Astrocyte (in vitro differentiated cells and primary cell): ENCODE measurements around the gene TBC1D9. TPM values are rescaled to one million over a fixed set of nuclear protein-coding genes. Genes with fewer than 3 reads are reported as not detected.

Experiments
- DNase-seq: peaks from one replicate; pipeline ENCODE4 v3.0.0-alpha.2; 2010; ENCODE audit warnings: low read depth
- FAIRE-seq: peaks from 2 replicates; lab custom pipeline; 2011; peaks lifted over from hg19 to GRCh38; lab: Jason Lieb, UNC
- H2AFZ ChIP-seq: 2 replicates; pipeline ENCODE4 v1.6.0; 2012; ENCODE audit warnings: low read depth, low read length, inconsistent platforms
- H3K27ac ChIP-seq: 2 replicates; pipeline ENCODE4 v1.5.1; 2011; ENCODE audit warnings: low read depth, low read length, inconsistent platforms
- H3K27me3 ChIP-seq: 2 replicates; pipeline ENCODE4 v1.6.0; 2011; ENCODE audit warnings: low read length, inconsistent platforms; ENCODE audit not compliant: insufficient read depth
- H3K36me3 ChIP-seq: 2 replicates; pipeline ENCODE4 v1.5.1; 2011; ENCODE audit warnings: low read length, inconsistent platforms; ENCODE audit not compliant: insufficient read depth
- H3K4me1 ChIP-seq: 2 replicates; pipeline ENCODE4 v1.5.1; 2011; ENCODE audit warnings: low read length, inconsistent platforms; ENCODE audit not compliant: insufficient read depth
- H3K4me2 ChIP-seq: 2 replicates; pipeline ENCODE4 v1.6.0; 2012; ENCODE audit warnings: low read length, inconsistent platforms
- H3K4me3 ChIP-seq: 2 replicates; pipeline ENCODE4 v1.5.1; 2011; ENCODE audit warnings: low read depth, mild to moderate bottlenecking, low read length, inconsistent platforms; ENCODE audit not compliant: insufficient read depth
- H3K79me2 ChIP-seq: 2 replicates; pipeline ENCODE4 v1.6.0; 2012; ENCODE audit warnings: mild to moderate bottlenecking, low read length, inconsistent platforms; ENCODE audit not compliant: insufficient read depth
- H3K9ac ChIP-seq: 2 replicates; pipeline ENCODE4 v1.6.0; 2012; ENCODE audit warnings: mild to moderate bottlenecking, low read length, inconsistent platforms
- H3K9me3 ChIP-seq: 2 replicates; pipeline ENCODE4 v1.5.1; 2012; ENCODE audit warnings: low read depth, mild to moderate bottlenecking, low read length, inconsistent platforms; ENCODE audit not compliant: insufficient read depth
- H4K20me1 ChIP-seq: 2 replicates; pipeline ENCODE4 v1.6.0; 2012; ENCODE audit warnings: low read length, inconsistent platforms; ENCODE audit not compliant: insufficient read depth
- H3K27ac Mint-ChIP-seq: one replicate; pipeline ENCODE4 v1.8.0; 2021; ENCODE audit warnings: mild to moderate bottlenecking, mixed read lengths; ENCODE audit not compliant: unreplicated experiment
- H3K27me3 Mint-ChIP-seq: one replicate; pipeline ENCODE4 v1.8.0; 2021; ENCODE audit warnings: low read depth, mixed read lengths; ENCODE audit not compliant: unreplicated experiment
- H3K36me3 Mint-ChIP-seq: one replicate; pipeline ENCODE4 v1.8.0; 2021; ENCODE audit warnings: low read depth, mixed read lengths; ENCODE audit not compliant: unreplicated experiment
- H3K4me1 Mint-ChIP-seq: one replicate; pipeline ENCODE4 v1.8.0; 2021; ENCODE audit warnings: low read depth, mixed read lengths; ENCODE audit not compliant: unreplicated experiment
- H3K4me3 Mint-ChIP-seq: one replicate; pipeline ENCODE4 v1.8.0; 2021; ENCODE audit warnings: mild to moderate bottlenecking, moderate library complexity, mixed read lengths; ENCODE audit not compliant: unreplicated experiment
- H3K9me3 Mint-ChIP-seq: one replicate; pipeline ENCODE4 v1.8.0; 2021; ENCODE audit warnings: mild to moderate bottlenecking, mixed read lengths; ENCODE audit not compliant: unreplicated experiment
- EZH2 ChIP-seq: IDR thresholded peaks from 2 replicates; pipeline ENCODE4 v1.6.1; 2012; ENCODE audit warnings: mild to moderate bottlenecking, low read length, inconsistent platforms; ENCODE audit not compliant: insufficient read depth
- total RNA-seq: library from RNA; stranded (reverse); gene quantifications from 2 replicates; pipeline ENCODE4 v1.2.1, GENCODE V29; 2021
- TF ChIP-seq, protein P1 (sequence below): IDR thresholded peaks from 2 replicates; pipeline ENCODE4 v1.5.1; 2011; ENCODE audit warnings: low read depth, mild to moderate bottlenecking, inconsistent platforms, low read length, moderate library complexity; ENCODE audit not compliant: insufficient read depth

Gene TBC1D9
- total RNA-seq, 1 donor from 2014 or later = 31.6 TPM

DNA sequence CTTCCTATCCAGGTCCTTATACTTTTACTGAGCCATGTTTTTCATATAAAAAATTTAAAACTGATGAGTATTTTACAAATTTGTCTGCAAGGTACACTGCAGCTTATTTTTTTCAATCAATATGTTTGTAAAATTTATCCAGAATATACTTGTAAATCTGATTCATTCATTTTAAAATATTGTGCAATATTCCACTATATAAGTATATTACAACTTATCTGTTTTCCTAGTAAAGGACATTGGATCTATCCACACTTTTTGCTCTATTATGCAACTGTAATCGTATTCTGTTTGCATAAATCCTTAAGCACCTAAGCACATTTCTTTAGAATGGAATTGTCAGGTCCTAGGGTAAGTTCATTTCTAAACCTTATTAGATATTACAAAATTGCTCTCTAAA lies 49.5 kb downstream of the TBC1D9 start:
- H3K9me3 Mint-ChIP-seq = no peaks in the 10 kb centered on the region
- no peak for FAIRE-seq
- peaks cover 25% of the 10 kb centered on the region for H3K4me1 Mint-ChIP-seq

DNA sequence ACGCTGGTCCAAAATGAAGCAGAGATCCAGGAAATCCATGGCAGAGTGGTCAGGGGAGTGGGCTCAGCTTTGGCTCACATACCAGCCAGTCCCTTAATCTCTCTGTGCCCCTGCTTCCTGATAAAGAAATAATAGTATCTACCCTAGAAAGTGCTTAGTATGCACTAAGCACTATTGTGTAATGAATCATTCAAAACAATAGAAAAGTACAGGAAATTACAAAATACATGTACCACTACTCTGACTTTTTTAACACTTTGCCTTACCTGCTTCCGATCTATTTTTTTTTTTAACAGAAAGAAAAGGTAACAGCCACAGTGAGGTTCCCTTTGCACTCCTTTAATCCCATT lies 49.9 kb downstream of the TBC1D9 start:
- Histone ChIP-seq H4K20me1 (peaks cover 77% of the 10 kb centered on the region), H3K27ac (no peak overlapping the region), H3K4me2 (no peak overlapping the region), H3K79me2 (peaks cover 18% of the 10 kb centered on the region), H3K36me3 (no peaks in the 10 kb centered on the region), H3K4me1 (peaks cover 10% of the 10 kb centered on the region), H3K9me3 (no peaks in the 10 kb centered on the region), H2AFZ (no peak overlapping the region), H3K9ac (no peak overlapping the region), H3K4me3 (no peak overlapping the region), H3K27me3 (no peaks in the 10 kb centered on the region)
- Mint-ChIP-seq H3K4me3 (no peak overlapping the region), H3K27me3 (no peaks in the 10 kb centered on the region), H3K4me1 (peaks cover 25% of the 10 kb centered on the region), H3K27ac (no peak overlapping the region), H3K36me3 (peaks cover 4% of the 10 kb centered on the region), H3K9me3 (no peaks in the 10 kb centered on the region)
- FAIRE-seq = no peak
- TF ChIP-seq EZH2 = no peak
- TF ChIP-seq, protein P1, sequence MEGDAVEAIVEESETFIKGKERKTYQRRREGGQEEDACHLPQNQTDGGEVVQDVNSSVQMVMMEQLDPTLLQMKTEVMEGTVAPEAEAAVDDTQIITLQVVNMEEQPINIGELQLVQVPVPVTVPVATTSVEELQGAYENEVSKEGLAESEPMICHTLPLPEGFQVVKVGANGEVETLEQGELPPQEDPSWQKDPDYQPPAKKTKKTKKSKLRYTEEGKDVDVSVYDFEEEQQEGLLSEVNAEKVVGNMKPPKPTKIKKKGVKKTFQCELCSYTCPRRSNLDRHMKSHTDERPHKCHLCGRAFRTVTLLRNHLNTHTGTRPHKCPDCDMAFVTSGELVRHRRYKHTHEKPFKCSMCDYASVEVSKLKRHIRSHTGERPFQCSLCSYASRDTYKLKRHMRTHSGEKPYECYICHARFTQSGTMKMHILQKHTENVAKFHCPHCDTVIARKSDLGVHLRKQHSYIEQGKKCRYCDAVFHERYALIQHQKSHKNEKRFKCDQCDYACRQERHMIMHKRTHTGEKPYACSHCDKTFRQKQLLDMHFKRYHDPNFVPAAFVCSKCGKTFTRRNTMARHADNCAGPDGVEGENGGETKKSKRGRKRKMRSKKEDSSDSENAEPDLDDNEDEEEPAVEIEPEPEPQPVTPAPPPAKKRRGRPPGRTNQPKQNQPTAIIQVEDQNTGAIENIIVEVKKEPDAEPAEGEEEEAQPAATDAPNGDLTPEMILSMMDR = no peak
- DNase-seq = no peak

More for the DNA sequence above, 49.5 kb downstream of the TBC1D9 start:
- Mint-ChIP-seq H3K4me3 (no peak overlapping the region), H3K36me3 (peaks cover 4% of the 10 kb centered on the region), H3K27ac (no peak overlapping the region), H3K27me3 (no peaks in the 10 kb centered on the region)
- H3K36me3 ChIP-seq = no peaks in the 10 kb centered on the region
- peaks cover 21% of the 10 kb centered on the region for H3K79me2 ChIP-seq
- H3K4me2 ChIP-seq = no peak overlapping the region
- peaks cover 77% of the 10 kb centered on the region for H4K20me1 ChIP-seq
- no peak overlapping the region for H2AFZ ChIP-seq
- H3K27me3 ChIP-seq = no peaks in the 10 kb centered on the region
- H3K9me3 ChIP-seq = no peaks in the 10 kb centered on the region
- H3K4me1 ChIP-seq = peaks cover 10% of the 10 kb centered on the region
- no peak overlapping the region for H3K27ac ChIP-seq
- H3K9ac ChIP-seq = no peak overlapping the region
- H3K4me3 ChIP-seq = no peak overlapping the region
- DNase-seq = no peak
- TF ChIP-seq, protein P1 = no peak
- TF ChIP-seq EZH2 = no peak

DNA sequence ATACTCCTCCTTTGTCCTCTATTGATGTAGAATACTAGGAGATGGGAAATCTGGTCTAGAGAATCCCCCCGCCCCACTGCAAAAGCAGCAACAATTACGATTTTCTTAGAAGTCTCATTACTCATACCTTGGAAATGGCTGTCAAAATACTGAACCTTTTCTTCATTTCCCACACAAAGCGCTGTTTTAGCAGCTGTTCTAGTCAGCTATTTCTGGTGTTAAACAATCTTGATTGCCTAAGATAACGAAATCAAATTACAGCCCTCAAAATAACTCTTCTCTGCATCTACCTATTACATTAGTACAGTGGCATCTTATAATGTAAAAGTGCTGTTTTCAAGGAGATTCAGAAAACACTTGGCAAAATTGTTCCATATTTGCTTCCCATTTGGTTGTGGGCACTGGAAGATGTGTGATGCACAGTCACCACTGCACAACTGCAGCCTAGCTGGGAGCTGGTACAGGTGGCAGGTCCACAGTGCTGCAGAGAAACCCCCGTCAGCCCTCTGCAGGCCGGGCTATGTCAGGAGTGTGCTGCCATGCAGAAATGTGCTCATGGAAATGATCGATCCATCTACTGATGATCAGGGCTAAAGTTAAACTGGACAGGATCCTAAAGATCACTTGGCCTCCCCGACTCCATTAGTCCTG lies 50.4 kb downstream of the TBC1D9 start:
- peak; percentile 30 for DNase-seq
- Histone ChIP-seq H3K4me3 (no peak overlapping the region), H3K4me2 (peak overlapping the region; percentile 10), H3K9me3 (no peaks in the 10 kb centered on the region), H3K4me1 (peaks cover 10% of the 10 kb centered on the region), H3K79me2 (peaks cover 16% of the 10 kb centered on the region), H3K27me3 (no peaks in the 10 kb centered on the region), H3K27ac (no peak overlapping the region), H3K36me3 (no peaks in the 10 kb centered on the region), H4K20me1 (peaks cover 72% of the 10 kb centered on the region), H2AFZ (no peak overlapping the region), H3K9ac (no peak overlapping the region)
- Mint-ChIP-seq H3K36me3 (peaks cover 6% of the 10 kb centered on the region), H3K27ac (no peak overlapping the region), H3K4me3 (no peak overlapping the region), H3K4me1 (peaks cover 25% of the 10 kb centered on the region), H3K9me3 (no peaks in the 10 kb centered on the region), H3K27me3 (no peaks in the 10 kb centered on the region)
- FAIRE-seq = no peak
- TF ChIP-seq, protein P1 = no peak
- TF ChIP-seq EZH2 = no peak
